GM13976 (cell line): ENCODE results near the gene PDHA1.
A peak's percentile ranks its signal among the peaks of the same experiment; 100 is the strongest.

Source experiments
- DNase-seq: peaks from one replicate; pipeline ENCODE4 v3.0.0; 2012; ENCODE audit warnings: low spot score
- CTCF ChIP-seq: IDR thresholded peaks from 2 replicates; pipeline ENCODE4 v1.5.1; 2012; ENCODE audit warnings: borderline replicate concordance, mild to moderate bottlenecking; ENCODE audit not compliant: insufficient read depth; ENCODE audit errors: extremely low read depth, missing control alignments, control extremely low read depth
- in situ Hi-C: fragments of 300-500 bp; cut with MboI; formaldehyde crosslinking; loops from one replicate; pipeline ENCODE4 v1.12.0; 2022; ENCODE audit warnings: low sequenced_read_pairs, mixed read lengths, inconsistent platforms; ENCODE audit not compliant: unreplicated experiment

The PDHA1 gene

DNA sequence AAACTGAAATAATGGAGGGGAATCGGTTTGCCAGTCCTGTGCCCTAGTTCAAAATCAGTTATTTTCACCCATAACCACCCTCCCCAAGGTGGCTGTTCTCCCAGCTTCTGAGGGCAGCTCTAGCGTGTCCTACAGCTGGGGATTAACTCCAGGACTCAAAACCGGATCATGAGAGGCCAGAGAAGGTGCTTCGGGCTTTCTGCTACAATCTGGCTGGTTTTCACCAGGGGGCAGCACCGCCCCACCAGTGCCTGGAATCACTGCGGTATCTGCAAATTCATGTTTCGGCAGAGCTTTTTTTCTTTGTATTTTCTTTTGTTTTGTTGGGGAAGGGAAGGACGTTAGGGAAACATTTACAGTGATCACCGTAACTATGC lies 28.4 kb downstream of the PDHA1 start:
- DNase-seq, result peak; percentile 79
- peak; percentile 59 for TF ChIP-seq CTCF

DNA sequence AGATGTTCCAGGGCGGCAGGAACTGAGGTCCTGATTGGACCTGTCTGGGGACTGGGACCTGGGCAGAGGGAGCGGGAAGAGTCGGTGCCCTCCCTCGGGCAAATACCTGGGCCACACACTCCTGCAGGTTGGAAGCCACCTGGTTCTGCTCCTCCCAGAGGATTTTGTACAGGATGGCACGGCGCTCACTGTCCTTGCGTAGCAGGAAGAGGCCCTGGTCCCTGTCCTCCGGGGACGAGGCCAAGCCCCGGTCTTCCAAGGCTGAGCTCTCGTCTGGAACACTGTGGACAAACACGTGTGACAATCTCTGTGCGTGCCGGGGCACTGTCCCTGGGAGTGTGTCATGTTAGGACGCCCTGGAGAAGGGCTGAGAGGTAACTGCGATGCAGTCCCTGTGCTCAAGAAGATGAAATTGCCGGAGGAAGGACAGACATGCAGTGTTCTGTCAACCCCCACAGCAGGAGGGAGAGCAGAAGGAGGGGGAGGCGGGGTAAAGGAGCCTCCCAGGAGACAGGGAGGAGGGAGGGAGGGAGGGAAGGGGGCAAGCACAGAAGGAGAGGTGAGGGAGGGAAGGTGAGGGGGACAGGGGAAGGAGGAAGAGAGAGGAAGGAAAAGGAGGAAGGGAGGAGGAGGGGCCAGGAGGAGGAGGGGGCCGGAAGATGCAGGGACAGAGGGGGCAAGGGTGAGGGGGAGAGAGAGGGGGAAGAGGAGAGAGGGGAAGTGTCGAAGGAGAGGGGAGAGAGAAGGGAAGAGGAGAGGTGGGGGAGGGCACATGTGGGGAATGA lies 29.0 kb downstream of the PDHA1 start:
- no peak for TF ChIP-seq CTCF
- in situ Hi-C loops, result loop anchor here (25.0 kb wide), 1 partner anchor 515 kb away; the partner anchor contains the start of gene SH3KBP1
- no peak for DNase-seq

More for the DNA sequence above, 28.4 kb downstream of the PDHA1 start:
- in situ Hi-C loops, result loop anchor here (25.0 kb wide), 1 partner anchor 515 kb away; the partner anchor contains the start of gene SH3KBP1

DNA sequence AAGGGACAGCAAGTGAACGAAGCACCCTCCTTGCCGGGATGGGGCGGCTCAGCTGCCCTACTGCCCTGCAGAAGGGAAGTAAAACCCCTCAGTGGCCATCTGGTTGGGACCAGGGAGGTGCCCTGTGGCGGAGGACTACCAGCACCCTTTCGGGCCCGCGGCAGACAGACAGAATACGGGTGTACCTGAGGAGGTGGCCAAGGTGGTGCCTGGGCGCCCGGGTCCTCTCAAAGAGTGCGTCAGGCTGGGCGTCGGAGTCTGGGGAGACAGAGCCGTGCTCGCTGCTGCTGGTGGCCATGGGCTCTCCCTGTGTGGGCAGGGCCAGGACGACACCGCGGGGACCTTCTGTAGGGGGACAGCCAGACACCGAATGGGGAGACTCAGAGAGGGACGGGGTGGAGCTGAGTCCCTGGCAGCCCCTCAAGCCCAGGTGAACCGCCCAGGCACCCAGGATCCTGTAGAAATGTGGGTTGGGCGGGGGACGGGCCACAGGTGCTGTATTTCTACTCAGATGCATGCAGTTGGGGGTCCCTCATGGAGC lies 29.7 kb downstream of the PDHA1 start:
- in situ Hi-C loops, result loop anchor here (25.0 kb wide), 1 partner anchor 514 kb away; the partner anchor contains the start of gene SH3KBP1
- no peak for DNase-seq
- TF ChIP-seq CTCF, result no peak

DNA sequence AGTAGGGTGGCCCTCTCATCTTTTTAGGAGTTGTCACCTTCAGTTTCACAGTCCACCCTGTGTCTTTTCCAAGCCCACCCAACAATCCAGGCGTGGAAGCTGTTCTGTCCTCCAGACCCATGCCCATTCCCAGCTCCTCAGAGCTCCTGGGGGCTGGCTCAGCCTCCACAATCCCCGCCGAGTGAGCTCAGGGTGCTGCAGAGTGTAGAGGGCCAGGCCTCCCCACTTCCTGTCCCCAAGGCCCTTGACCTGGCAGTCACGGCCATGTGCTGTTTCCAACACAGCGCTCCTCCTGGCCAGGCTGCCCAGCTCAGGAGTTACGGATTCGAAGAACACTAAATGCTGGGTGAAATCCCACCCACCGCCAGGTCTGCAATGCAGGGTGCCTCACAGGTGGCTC lies 31.8 kb downstream of the PDHA1 start:
- TF ChIP-seq CTCF, result no peak
- in situ Hi-C loops, result loop anchor here (25.0 kb wide), 1 partner anchor 687 kb away; no protein-coding TSS in a partner anchor
- DNase-seq, result no peak

GRCh38 chrX:19377799-19378198 lies 34.1 kb downstream of the PDHA1 start:
- in situ Hi-C loops, result loop anchor here (25.0 kb wide), 1 partner anchor 685 kb away; no protein-coding TSS in a partner anchor

GRCh38 chrX:19381326-19381725 lies 37.6 kb downstream of the PDHA1 start:
- no peak for TF ChIP-seq CTCF
- in situ Hi-C loops, result loop anchor here (25.0 kb wide), 1 partner anchor 681 kb away; no protein-coding TSS in a partner anchor
- DNase-seq, result no peak

More at GRCh38 chrX:19377799-19378198, 34.1 kb downstream of the PDHA1 start:
- TF ChIP-seq CTCF, result no peak
- DNase-seq, result no peak
